Activated CD8-positive, alpha-beta memory T cell treated with anti-CD3 and anti-CD28 coated beads, Interleukin-2, amount 10 ng/mL, durations not matched to agents 7 days and 5 days (primary cell): ENCODE results near the gene LAD1. TPM values are rescaled to one million over a fixed set of nuclear protein-coding genes. Genes with fewer than 3 reads are reported as not detected.

ENCODE experiments used
- ATAC-seq: fragments of 150-1000 bp; cut with Tn5 transposase; one replicate; pipeline ENCODE4 v1.10.0; 2021; ENCODE audit warnings: moderate library complexity
- CTCF ChIA-PET: fragments of 350-600 bp; sonication (Branson Sonifier 250); formaldehyde crosslinking; loops from one replicate; lab custom pipeline; 2021; ENCODE audit warnings: antibody characterized with exemption; lab: Charles Lee
- DNase-seq: peaks from one replicate; pipeline ENCODE4 v3.0.0-alpha.2; 2020
- H3K27ac Mint-ChIP-seq: one replicate; pipeline ENCODE4 v1.8.0; 2021; ENCODE audit warnings: mild to moderate bottlenecking, mixed read lengths
- H3K27me3 Mint-ChIP-seq: one replicate; pipeline ENCODE4 v1.8.0; 2021; ENCODE audit warnings: mixed read lengths
- H3K36me3 Mint-ChIP-seq: one replicate; pipeline ENCODE4 v1.8.0; 2021; ENCODE audit warnings: mild to moderate bottlenecking, mixed read lengths
- H3K4me1 Mint-ChIP-seq: one replicate; pipeline ENCODE4 v1.8.0; 2021; ENCODE audit warnings: mixed read lengths
- H3K4me3 Mint-ChIP-seq: one replicate; pipeline ENCODE4 v1.8.0; 2021; ENCODE audit warnings: mild to moderate bottlenecking, moderate library complexity, mixed read lengths
- H3K9me3 Mint-ChIP-seq: one replicate; pipeline ENCODE4 v1.8.0; 2022; ENCODE audit warnings: low read depth, mixed read lengths
- total RNA-seq, 2 experiments: library from RNA; stranded (reverse); gene quantifications; one replicate each; pipeline ENCODE4 v1.2.3, GENCODE V29; 2021

The LAD1 gene
- total RNA-seq, 2 experiments from 2014 or later: not detected

- CTCF ChIA-PET: interaction anchor here (1.0 to 2.3 kb wide), 5 partner anchors 9 to 86 kb away, joined by 3 to 8 read pairs (median 7); no protein-coding TSS in a partner anchor
- Mint-ChIP-seq H3K4me1 (peaks cover 13% of the 10 kb centered on the region), H3K4me3 (no peak overlapping the region), H3K27me3 (peaks cover 6% of the 10 kb centered on the region), H3K36me3 (no peaks in the 10 kb centered on the region), H3K27ac (no peak overlapping the region), H3K9me3 (no peaks in the 10 kb centered on the region)
- peak; percentile 40 for ATAC-seq
- DNase-seq: peak; percentile 43
Observed at GRCh38 chr1:201426479-201427310, 27.6 kb upstream of the LAD1 start.

- H3K27me3 Mint-ChIP-seq: peaks cover 12% of the 10 kb centered on the region
- H3K9me3 Mint-ChIP-seq: no peaks in the 10 kb centered on the region
- H3K36me3 Mint-ChIP-seq: no peaks in the 10 kb centered on the region
- no peak overlapping the region for H3K4me3 Mint-ChIP-seq
- no peak overlapping the region for H3K27ac Mint-ChIP-seq
- ATAC-seq (no peak), DNase-seq (no peak)
- H3K4me1 Mint-ChIP-seq: peaks cover 13% of the 10 kb centered on the region
- CTCF ChIA-PET: interaction anchor here (1.2 kb wide), 1 partner anchor 12 kb away, joined by 5 read pairs; no protein-coding TSS in a partner anchor
Observed at GRCh38 chr1:201424146-201424545, 25.0 kb upstream of the LAD1 start.

- Mint-ChIP-seq H3K4me1 (peaks cover 13% of the 10 kb centered on the region), H3K4me3 (no peak overlapping the region), H3K9me3 (no peaks in the 10 kb centered on the region), H3K36me3 (no peaks in the 10 kb centered on the region), H3K27ac (no peak overlapping the region), H3K27me3 (peaks cover 8% of the 10 kb centered on the region)
- CTCF ChIA-PET: no interaction called here
- no peak for ATAC-seq
- peak; percentile 38 for DNase-seq
Observed at GRCh38 chr1:201423655-201424054, 24.5 kb upstream of the LAD1 start.

- Mint-ChIP-seq H3K36me3 (no peaks in the 10 kb centered on the region), H3K27ac (no peak overlapping the region), H3K4me1 (peaks cover 13% of the 10 kb centered on the region)
Observed at GRCh38 chr1:201422436-201423030, 23.4 kb upstream of the LAD1 start.

GRCh38 chr1:201422026-201422425 is 22.9 kb upstream of the LAD1 start:
- DNase-seq: no peak
- Mint-ChIP-seq H3K27ac (no peak overlapping the region), H3K4me3 (no peak overlapping the region), H3K36me3 (no peaks in the 10 kb centered on the region), H3K27me3 (peaks cover 10% of the 10 kb centered on the region), H3K4me1 (peaks cover 10% of the 10 kb centered on the region), H3K9me3 (no peaks in the 10 kb centered on the region)
- CTCF ChIA-PET: no interaction called here
- no peak for ATAC-seq

More at GRCh38 chr1:201422436-201423030, 23.4 kb upstream of the LAD1 start:
- DNase-seq (no peak), ATAC-seq (no peak)
- peaks cover 10% of the 10 kb centered on the region for H3K27me3 Mint-ChIP-seq
- no peaks in the 10 kb centered on the region for H3K9me3 Mint-ChIP-seq
- CTCF ChIA-PET: interaction anchor here (0.6 kb wide), 1 partner anchor 25 kb away, joined by 3 read pairs; no protein-coding TSS in a partner anchor
- H3K4me3 Mint-ChIP-seq: no peak overlapping the region

GRCh38 chr1:201421041-201421440 is 21.9 kb upstream of the LAD1 start:
- Mint-ChIP-seq H3K4me1 (peaks cover 1% of the 10 kb centered on the region), H3K27ac (no peak overlapping the region), H3K27me3 (peaks cover 15% of the 10 kb centered on the region), H3K9me3 (no peaks in the 10 kb centered on the region), H3K4me3 (no peak overlapping the region), H3K36me3 (no peaks in the 10 kb centered on the region)
- no peak for DNase-seq
- no peak for ATAC-seq
- CTCF ChIA-PET: no interaction called here

GRCh38 chr1:201420608-201421002 is 21.5 kb upstream of the LAD1 start:
- no peak overlapping the region for H3K4me3 Mint-ChIP-seq
- peak; percentile 36 for DNase-seq
- ATAC-seq: no peak
- H3K27ac Mint-ChIP-seq: no peak overlapping the region
- H3K9me3 Mint-ChIP-seq: no peaks in the 10 kb centered on the region
- no peaks in the 10 kb centered on the region for H3K4me1 Mint-ChIP-seq
- CTCF ChIA-PET: no interaction called here
- H3K36me3 Mint-ChIP-seq: no peaks in the 10 kb centered on the region
- H3K27me3 Mint-ChIP-seq: peaks cover 19% of the 10 kb centered on the region

- Mint-ChIP-seq H3K27ac (no peak overlapping the region), H3K4me3 (no peak overlapping the region), H3K27me3 (peaks cover 17% of the 10 kb centered on the region), H3K9me3 (no peaks in the 10 kb centered on the region), H3K36me3 (no peaks in the 10 kb centered on the region), H3K4me1 (no peaks in the 10 kb centered on the region)
- no peak for DNase-seq
- ATAC-seq: no peak
- CTCF ChIA-PET: no interaction called here
Observed at GRCh38 chr1:201419746-201420607, 20.9 kb upstream of the LAD1 start.

- ATAC-seq (no peak), DNase-seq (no peak)
- H3K36me3 Mint-ChIP-seq: no peaks in the 10 kb centered on the region
- no peaks in the 10 kb centered on the region for H3K9me3 Mint-ChIP-seq
- CTCF ChIA-PET: no interaction called here
- H3K27ac Mint-ChIP-seq: no peak overlapping the region
- H3K4me3 Mint-ChIP-seq: no peak overlapping the region
- no peaks in the 10 kb centered on the region for H3K4me1 Mint-ChIP-seq
- peaks cover 17% of the 10 kb centered on the region for H3K27me3 Mint-ChIP-seq
Observed at GRCh38 chr1:201419256-201419655, 20.1 kb upstream of the LAD1 start.

- Mint-ChIP-seq H3K9me3 (no peaks in the 10 kb centered on the region), H3K4me3 (no peak overlapping the region), H3K27me3 (peaks cover 17% of the 10 kb centered on the region), H3K27ac (no peak overlapping the region), H3K36me3 (no peaks in the 10 kb centered on the region), H3K4me1 (no peaks in the 10 kb centered on the region)
- CTCF ChIA-PET: no interaction called here
- DNase-seq (no peak), ATAC-seq (no peak)
Observed at GRCh38 chr1:201418461-201418860, 19.3 kb upstream of the LAD1 start.

- Mint-ChIP-seq H3K36me3 (no peaks in the 10 kb centered on the region), H3K4me1 (no peaks in the 10 kb centered on the region), H3K27me3 (peaks cover 11% of the 10 kb centered on the region), H3K9me3 (no peaks in the 10 kb centered on the region), H3K4me3 (no peak overlapping the region), H3K27ac (no peak overlapping the region)
- CTCF ChIA-PET: no interaction called here
- no peak for ATAC-seq
- DNase-seq: no peak
Observed at GRCh38 chr1:201414051-201414738, 15.1 kb upstream of the LAD1 start.

- no peaks in the 10 kb centered on the region for H3K9me3 Mint-ChIP-seq
- peaks cover 6% of the 10 kb centered on the region for H3K27me3 Mint-ChIP-seq
- H3K4me1 Mint-ChIP-seq: no peaks in the 10 kb centered on the region
- H3K36me3 Mint-ChIP-seq: no peaks in the 10 kb centered on the region
- H3K27ac Mint-ChIP-seq: no peak overlapping the region
- DNase-seq (no peak), ATAC-seq (no peak)
- CTCF ChIA-PET: interaction anchor here (1.1 to 1.5 kb wide), 2 partner anchors 15 to 24 kb away, joined by 3 read pairs; no protein-coding TSS in a partner anchor
- H3K4me3 Mint-ChIP-seq: no peak overlapping the region
Observed at GRCh38 chr1:201411292-201411691, 12.2 kb upstream of the LAD1 start.

GRCh38 chr1:201409440-201409839 is 10.3 kb upstream of the LAD1 start:
- H3K27ac Mint-ChIP-seq: no peak overlapping the region
- CTCF ChIA-PET: interaction anchor here (0.8 to 1.9 kb wide), 7 partner anchors 9 to 150 kb away, joined by 3 to 7 read pairs (median 3); no protein-coding TSS in a partner anchor
- H3K36me3 Mint-ChIP-seq: no peaks in the 10 kb centered on the region
- H3K9me3 Mint-ChIP-seq: no peaks in the 10 kb centered on the region
- no peaks in the 10 kb centered on the region for H3K27me3 Mint-ChIP-seq
- H3K4me1 Mint-ChIP-seq: no peaks in the 10 kb centered on the region
- DNase-seq (no peak), ATAC-seq (no peak)
- no peak overlapping the region for H3K4me3 Mint-ChIP-seq
